HCT116 (cell line): ENCODE results near the gene NHSL1.

Experiments used
- YY1 ChIP-seq: IDR thresholded peaks from 2 replicates; pipeline ENCODE4 v1.6.1; 2011; ENCODE audit warnings: low read length, low read depth, moderate library complexity, mild to moderate bottlenecking; ENCODE audit not compliant: insufficient replicate concordance; ENCODE audit errors: extremely low read depth
- TF ChIP-seq, protein P1 (sequence below), 3 experiments: fragments of 200-600 bp in 1 of 3; sonication (generic) in 1 of 3; IDR thresholded peaks in 2 of 3; conservative IDR thresholded peaks in 1 of 3; 2 replicates each; pipeline ENCODE4 v1.5.1; 2012 to 2017; ENCODE audit warnings: low read depth in 2 of 3, low read length in 2 of 3, antibody characterized with exemption in 1 of 3, borderline replicate concordance in 1 of 3, control low read depth in 1 of 3, mild to moderate bottlenecking in 1 of 3, mixed read lengths in 1 of 3, mixed run types in 1 of 3, moderate library complexity in 1 of 3; ENCODE audit not compliant: insufficient read depth in 1 of 3

DNA sequence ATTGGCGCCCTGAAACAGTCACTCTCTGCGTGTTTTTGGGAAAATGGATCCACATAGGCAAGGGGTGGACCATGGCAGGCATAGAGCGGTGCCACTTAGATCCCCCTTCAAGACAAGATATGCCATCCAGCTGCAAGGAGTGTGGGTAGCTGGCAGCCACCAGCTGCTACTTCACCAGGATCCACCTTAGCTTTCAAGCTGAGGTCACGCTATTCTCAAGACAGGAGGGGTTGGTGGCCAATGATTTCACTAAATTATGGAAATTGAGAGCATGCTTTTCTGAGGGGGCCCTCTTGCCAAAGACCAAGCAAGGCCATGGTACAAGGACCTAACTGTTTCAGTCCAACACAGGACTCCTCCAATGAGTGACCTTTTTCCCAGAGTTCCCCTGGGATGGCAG lies 78.9 kb downstream of the NHSL1 start:
- TF ChIP-seq YY1: no peak
- TF ChIP-seq, protein P1, sequence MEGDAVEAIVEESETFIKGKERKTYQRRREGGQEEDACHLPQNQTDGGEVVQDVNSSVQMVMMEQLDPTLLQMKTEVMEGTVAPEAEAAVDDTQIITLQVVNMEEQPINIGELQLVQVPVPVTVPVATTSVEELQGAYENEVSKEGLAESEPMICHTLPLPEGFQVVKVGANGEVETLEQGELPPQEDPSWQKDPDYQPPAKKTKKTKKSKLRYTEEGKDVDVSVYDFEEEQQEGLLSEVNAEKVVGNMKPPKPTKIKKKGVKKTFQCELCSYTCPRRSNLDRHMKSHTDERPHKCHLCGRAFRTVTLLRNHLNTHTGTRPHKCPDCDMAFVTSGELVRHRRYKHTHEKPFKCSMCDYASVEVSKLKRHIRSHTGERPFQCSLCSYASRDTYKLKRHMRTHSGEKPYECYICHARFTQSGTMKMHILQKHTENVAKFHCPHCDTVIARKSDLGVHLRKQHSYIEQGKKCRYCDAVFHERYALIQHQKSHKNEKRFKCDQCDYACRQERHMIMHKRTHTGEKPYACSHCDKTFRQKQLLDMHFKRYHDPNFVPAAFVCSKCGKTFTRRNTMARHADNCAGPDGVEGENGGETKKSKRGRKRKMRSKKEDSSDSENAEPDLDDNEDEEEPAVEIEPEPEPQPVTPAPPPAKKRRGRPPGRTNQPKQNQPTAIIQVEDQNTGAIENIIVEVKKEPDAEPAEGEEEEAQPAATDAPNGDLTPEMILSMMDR (IDR thresholded peaks at IDR 0.05 in 2 of 3, conservative IDR thresholded peaks at IDR 0.05 in 1 of 3; ENCODE audit: borderline replicate concordance in 1 of 3, insufficient read depth in 1 of 3, low read depth in 2 of 3, low read length in 2 of 3): no peak
